Retinal pigment epithelial cell (primary cell): ENCODE data around the gene PRKCD.

Experiments used
- DNase-seq: peaks from one replicate; pipeline ENCODE4 v3.0.0-alpha.2; 2010; ENCODE audit warnings: low read depth
- H3K4me3 ChIP-seq: 2 replicates; pipeline ENCODE4 v1.5.1; 2011; ENCODE audit warnings: mild to moderate bottlenecking, low read length, control low read depth, moderate library complexity
- TF ChIP-seq, protein P1 (sequence below): conservative IDR thresholded peaks from 2 replicates; pipeline ENCODE4 v1.5.1; 2011; ENCODE audit warnings: low read depth, low read length, control low read depth, inconsistent platforms

The PRKCD gene

DNA sequence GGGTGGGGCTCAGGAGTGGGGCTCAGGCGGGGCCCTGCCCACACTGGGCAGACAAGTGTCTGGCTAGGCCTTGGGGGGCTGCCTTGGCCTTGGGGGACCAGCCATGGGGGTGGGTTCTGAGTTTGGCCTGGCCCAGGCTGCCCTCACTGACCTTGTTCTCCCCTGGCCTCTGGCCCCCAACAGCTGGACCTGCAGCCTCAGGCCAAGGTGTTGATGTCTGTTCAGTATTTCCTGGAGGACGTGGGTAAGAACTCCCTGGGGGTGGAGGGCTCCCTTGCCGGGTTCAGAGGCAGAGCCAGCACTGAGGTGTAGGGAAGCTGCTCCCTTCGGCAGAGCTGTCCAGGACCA lies 20.0 kb downstream of the PRKCD start:
- TF ChIP-seq, protein P1, sequence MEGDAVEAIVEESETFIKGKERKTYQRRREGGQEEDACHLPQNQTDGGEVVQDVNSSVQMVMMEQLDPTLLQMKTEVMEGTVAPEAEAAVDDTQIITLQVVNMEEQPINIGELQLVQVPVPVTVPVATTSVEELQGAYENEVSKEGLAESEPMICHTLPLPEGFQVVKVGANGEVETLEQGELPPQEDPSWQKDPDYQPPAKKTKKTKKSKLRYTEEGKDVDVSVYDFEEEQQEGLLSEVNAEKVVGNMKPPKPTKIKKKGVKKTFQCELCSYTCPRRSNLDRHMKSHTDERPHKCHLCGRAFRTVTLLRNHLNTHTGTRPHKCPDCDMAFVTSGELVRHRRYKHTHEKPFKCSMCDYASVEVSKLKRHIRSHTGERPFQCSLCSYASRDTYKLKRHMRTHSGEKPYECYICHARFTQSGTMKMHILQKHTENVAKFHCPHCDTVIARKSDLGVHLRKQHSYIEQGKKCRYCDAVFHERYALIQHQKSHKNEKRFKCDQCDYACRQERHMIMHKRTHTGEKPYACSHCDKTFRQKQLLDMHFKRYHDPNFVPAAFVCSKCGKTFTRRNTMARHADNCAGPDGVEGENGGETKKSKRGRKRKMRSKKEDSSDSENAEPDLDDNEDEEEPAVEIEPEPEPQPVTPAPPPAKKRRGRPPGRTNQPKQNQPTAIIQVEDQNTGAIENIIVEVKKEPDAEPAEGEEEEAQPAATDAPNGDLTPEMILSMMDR, result no peak
- no peak overlapping the region for H3K4me3 ChIP-seq
- DNase-seq, result no peak

DNA sequence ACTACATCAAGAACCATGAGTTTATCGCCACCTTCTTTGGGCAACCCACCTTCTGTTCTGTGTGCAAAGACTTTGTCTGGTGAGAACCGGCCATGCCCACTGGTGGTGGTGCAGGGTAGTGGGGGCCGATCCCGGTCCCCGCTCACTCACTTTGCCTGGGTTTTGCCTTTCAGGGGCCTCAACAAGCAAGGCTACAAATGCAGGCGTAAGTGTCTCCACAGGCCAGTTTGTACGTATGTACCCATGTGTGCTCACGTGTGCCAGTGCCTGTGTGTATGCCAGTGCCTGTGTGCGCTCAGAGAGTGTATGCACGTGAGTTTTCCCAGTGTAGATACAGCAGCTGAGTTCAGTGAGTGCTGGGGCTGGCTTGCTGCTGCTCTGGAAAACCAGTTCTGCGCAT lies 20.5 kb downstream of the PRKCD start:
- TF ChIP-seq, protein P1, result no peak
- H3K4me3 ChIP-seq, result no peak overlapping the region
- no peak for DNase-seq

DNA sequence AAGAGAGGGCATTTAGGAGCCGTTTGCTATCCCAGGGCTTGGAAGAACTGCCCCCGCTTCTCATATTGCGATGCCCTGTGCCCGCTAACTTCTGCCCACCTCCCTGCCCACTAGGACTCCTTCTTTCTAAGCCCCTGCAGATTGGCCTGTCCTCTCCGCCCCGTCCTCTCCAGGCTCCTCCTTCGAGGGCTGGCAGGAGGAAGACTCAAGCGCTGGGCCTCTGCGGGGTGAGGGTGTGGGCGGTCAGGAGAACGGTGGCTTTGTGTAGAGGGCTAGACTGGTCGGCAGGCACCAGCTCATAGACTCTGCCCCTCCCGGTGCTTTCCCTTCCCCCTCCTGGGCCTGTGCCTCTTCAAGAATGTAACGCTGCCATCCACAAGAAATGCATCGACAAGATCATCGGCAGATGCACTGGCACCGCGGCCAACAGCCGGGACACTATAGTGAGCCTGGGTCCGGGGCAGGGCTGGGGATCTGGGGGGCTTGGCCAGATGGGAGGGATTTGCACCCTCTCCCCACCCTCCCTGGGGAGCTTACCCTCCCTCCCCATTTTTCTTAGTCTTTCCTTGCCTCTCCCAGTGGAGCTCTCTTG lies 21.9 kb downstream of the PRKCD start:
- no peak for DNase-seq
- TF ChIP-seq, protein P1, result no peak
- H3K4me3 ChIP-seq, result no peak overlapping the region

DNA sequence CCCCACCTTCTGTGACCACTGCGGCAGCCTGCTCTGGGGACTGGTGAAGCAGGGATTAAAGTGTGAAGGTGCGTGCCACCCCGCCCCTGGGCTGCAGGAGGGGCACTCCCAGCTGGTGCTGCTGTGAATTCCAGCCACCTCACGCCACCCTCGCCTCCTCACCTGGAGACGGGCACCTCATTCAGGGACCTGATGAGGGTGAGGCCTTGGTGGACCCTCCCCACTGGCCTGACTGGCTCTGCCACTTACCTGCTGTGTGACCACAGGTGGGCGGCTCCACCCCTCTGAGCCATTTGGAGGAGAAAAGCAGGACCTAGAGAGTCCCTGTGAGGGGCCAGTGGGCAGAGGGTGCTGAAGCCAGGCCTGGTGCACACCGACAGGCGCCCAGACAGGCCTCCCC lies 22.5 kb downstream of the PRKCD start:
- H3K4me3 ChIP-seq, result no peak overlapping the region
- TF ChIP-seq, protein P1, result no peak

DNA sequence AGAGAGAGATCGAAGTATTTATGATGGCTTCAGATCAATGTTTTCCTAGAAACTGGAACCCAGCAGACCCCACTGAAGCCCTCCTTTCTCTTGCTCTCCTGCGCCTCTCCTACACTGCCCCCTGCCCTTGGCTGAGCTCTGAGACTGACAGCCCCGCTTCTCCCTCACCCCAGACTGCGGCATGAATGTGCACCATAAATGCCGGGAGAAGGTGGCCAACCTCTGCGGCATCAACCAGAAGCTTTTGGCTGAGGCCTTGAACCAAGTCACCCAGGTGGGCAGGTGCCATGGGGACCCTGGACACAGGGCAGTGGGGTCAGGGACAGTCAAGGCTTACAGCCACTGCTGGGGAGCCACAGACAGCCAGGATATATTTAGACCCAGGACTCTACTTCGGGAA lies 23.7 kb downstream of the PRKCD start:
- DNase-seq, result no peak
- no peak overlapping the region for H3K4me3 ChIP-seq
- TF ChIP-seq, protein P1, result no peak

More for the DNA sequence above, 22.5 kb downstream of the PRKCD start:
- DNase-seq, result no peak

DNA sequence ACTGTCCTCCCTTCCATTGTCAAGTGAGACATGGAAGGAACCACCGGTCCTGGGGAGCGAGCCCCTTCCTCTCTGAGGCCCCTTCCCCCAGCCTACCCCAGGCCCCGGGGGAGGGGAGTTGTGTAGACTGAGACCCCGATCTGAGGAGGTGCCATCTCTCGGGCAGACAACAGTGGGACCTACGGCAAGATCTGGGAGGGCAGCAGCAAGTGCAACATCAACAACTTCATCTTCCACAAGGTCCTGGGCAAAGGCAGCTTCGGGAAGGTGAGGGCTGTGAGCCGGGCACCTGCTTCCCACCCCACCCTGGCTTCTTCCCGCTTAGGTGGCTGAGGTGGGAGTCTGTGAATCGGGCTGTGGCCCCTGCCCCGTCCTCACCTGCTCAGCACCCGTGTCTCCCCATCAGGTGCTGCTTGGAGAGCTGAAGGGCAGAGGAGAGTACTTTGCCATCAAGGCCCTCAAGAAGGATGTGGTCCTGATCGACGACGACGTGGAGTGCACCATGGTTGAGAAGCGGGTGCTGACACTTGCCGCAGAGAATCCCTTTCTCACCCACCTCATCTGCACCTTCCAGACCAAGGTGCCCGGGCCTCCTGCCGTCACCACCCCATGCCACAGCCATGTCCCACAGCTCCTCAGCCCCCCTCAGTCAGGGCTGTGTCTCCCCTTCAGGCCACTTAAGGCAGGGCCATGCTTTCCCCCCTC lies 24.9 kb downstream of the PRKCD start:
- H3K4me3 ChIP-seq, result no peak overlapping the region
- TF ChIP-seq, protein P1, result no peak
- DNase-seq, result no peak

DNA sequence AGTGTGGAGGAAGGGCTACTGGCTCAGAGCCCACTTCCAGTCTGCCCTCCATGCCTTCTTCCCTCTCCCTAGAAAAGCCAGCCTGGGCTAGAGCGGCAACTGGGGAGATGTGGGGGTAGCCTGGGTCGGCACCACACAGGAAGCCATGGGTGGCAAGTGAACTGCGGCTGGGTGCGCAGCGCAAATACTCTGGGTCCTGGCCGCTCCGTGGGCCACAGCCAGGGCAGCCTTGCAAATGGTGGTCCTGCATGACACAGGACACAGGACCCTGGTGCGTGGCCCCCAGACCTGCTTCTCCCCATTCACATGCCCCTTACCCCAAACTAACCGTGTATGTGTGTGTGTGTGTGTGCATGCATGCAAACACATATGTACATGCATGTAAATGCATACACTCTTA lies 25.7 kb downstream of the PRKCD start:
- TF ChIP-seq, protein P1, result no peak
- H3K4me3 ChIP-seq, result no peak overlapping the region
- no peak for DNase-seq
